ENCODE measurements around the gene DRD3.

The DRD3 gene

GRCh38 chr3:114178770-114179368 lies at the start of gene DRD3:
Gene DRD3, minus strand, starts transcription at chr3:114179052. Its CDS starts 7,060 bp downstream, at chr3:114171992.
- DNase-seq, result no peak

GRCh38 chr3:114227076-114227475 lies 48.2 kb upstream of the DRD3 start:
- no peak for DNase-seq

GRCh38 chr3:114226313-114226712 lies 47.5 kb upstream of the DRD3 start:
- DNase-seq, result no peak

GRCh38 chr3:114223143-114223542 lies 44.3 kb upstream of the DRD3 start:
- no peak for DNase-seq

GRCh38 chr3:114221881-114222264 lies 43.0 kb upstream of the DRD3 start:
- no peak for DNase-seq

GRCh38 chr3:114221165-114221880 lies 42.5 kb upstream of the DRD3 start:
- DNase-seq, result no peak

- DNase-seq, result no peak
Measured at GRCh38 chr3:114219741-114220140, 40.9 kb upstream of the DRD3 start.

GRCh38 chr3:114218578-114219185 lies 39.8 kb upstream of the DRD3 start:
- no peak for DNase-seq

- no peak for DNase-seq
Measured at GRCh38 chr3:114218006-114218405, 39.2 kb upstream of the DRD3 start.

- DNase-seq, result peak in 1 of 3 experiments; percentile 38
Measured at GRCh38 chr3:114217266-114217665, 38.4 kb upstream of the DRD3 start.

- DNase-seq, result no peak
Measured at GRCh38 chr3:114216186-114216970, 37.5 kb upstream of the DRD3 start.

- DNase-seq, result peak in 2 of 3 experiments; percentile 41 to 76
Measured at GRCh38 chr3:114214542-114215341, 35.9 kb upstream of the DRD3 start.

- DNase-seq, result peak in 2 of 3 experiments; percentile 54 to 76
Measured at GRCh38 chr3:114213627-114214541, 35.0 kb upstream of the DRD3 start.

GRCh38 chr3:114213292-114213626 lies 34.4 kb upstream of the DRD3 start:
- no peak for DNase-seq

GRCh38 chr3:114212646-114213045 lies 33.8 kb upstream of the DRD3 start:
- no peak for DNase-seq

- no peak for DNase-seq
Measured at GRCh38 chr3:114207768-114208167, 28.9 kb upstream of the DRD3 start.

- DNase-seq, result no peak
Measured at GRCh38 chr3:114206342-114206741, 27.5 kb upstream of the DRD3 start.

GRCh38 chr3:114205541-114205940 lies 26.7 kb upstream of the DRD3 start:
- no peak for DNase-seq

- no peak for DNase-seq
Measured at GRCh38 chr3:114194750-114195149, 15.9 kb upstream of the DRD3 start.

- DNase-seq, result peak in 1 of 3 experiments; percentile 43
Measured at GRCh38 chr3:114192136-114192535, 13.3 kb upstream of the DRD3 start.

GRCh38 chr3:114186501-114186900 lies 7.6 kb upstream of the DRD3 start:
- DNase-seq, result no peak

- DNase-seq, result peak in 2 of 3 experiments; percentile 24 to 72
Measured at GRCh38 chr3:114179575-114179974, 723 bp upstream of the DRD3 start.

Measured in NCI-H1417 (cell line).